ENCODE results near the gene NELFB.

GRCh38 chr9:137219757-137220316 lies 35.3 kb upstream of the NELFB start:
- TF ChIP-seq, protein P1, sequence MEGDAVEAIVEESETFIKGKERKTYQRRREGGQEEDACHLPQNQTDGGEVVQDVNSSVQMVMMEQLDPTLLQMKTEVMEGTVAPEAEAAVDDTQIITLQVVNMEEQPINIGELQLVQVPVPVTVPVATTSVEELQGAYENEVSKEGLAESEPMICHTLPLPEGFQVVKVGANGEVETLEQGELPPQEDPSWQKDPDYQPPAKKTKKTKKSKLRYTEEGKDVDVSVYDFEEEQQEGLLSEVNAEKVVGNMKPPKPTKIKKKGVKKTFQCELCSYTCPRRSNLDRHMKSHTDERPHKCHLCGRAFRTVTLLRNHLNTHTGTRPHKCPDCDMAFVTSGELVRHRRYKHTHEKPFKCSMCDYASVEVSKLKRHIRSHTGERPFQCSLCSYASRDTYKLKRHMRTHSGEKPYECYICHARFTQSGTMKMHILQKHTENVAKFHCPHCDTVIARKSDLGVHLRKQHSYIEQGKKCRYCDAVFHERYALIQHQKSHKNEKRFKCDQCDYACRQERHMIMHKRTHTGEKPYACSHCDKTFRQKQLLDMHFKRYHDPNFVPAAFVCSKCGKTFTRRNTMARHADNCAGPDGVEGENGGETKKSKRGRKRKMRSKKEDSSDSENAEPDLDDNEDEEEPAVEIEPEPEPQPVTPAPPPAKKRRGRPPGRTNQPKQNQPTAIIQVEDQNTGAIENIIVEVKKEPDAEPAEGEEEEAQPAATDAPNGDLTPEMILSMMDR (IDR thresholded peaks at IDR 0.05), result no peak
- no peak for TF ChIP-seq POLR2AphosphoS5 (IDR thresholded peaks at IDR 0.05)
